Measurements from ENCODE around the gene GRID1.

- no peak for TF ChIP-seq CTCF (IDR thresholded peaks at IDR 0.05)
- TF ChIP-seq POLR2A (IDR thresholded peaks at IDR 0.05): no peak
Measured at GRCh38 chr10:85916994-85917573, 449.5 kb downstream of the GRID1 start.

Measured in Peyer's patch (tissue), 4 donors.